HCT116 (cell line): ENCODE data around the gene SCGB3A1. TPM values are rescaled to one million over a fixed set of nuclear protein-coding genes. Genes with fewer than 3 reads are reported as not detected.

Source experiments
- ATAC-seq: fragments of 200-7000 bp; cut with Tn5 transposase; 2 replicates; pipeline ENCODE4 v1.9.1; 2020; ENCODE audit warnings: mild to moderate bottlenecking, moderate library complexity
- BruUV-seq: library from RNA; stranded (reverse); fragments of 400-500 nt; replicated peaks from 2 replicates; lab custom pipeline; 2021; lab: Mats Ljungman, UMichigan
- CTCF ChIA-PET: fragments of 300-600 bp; sonication (Branson Sonifier 250); formaldehyde crosslinking; loops from one replicate; lab custom pipeline; 2021; ENCODE audit warnings: antibody characterized with exemption; lab: Charles Lee
- POLR2A ChIA-PET: fragments of 300-600, 350-600 bp; sonication (Branson Sonifier 250); formaldehyde crosslinking; loops from one replicate; lab custom pipeline; 2021; ENCODE audit warnings: antibody characterized with exemption; lab: Charles Lee
- RAD21 ChIA-PET, 2 experiments: fragments of 300-600 bp; sonication (Branson Sonifier 250); formaldehyde crosslinking; loops; one replicate each; lab custom pipeline; 2023; ENCODE audit warnings: low total read pairs in 2 of 2; ENCODE audit not compliant: uncharacterized antibody in 2 of 2, unreplicated experiment in 2 of 2, low non-redundant PET in 1 of 2; lab: Charles Lee
- DNase-seq: peaks from one replicate; pipeline ENCODE4 v3.0.0-alpha.2; 2010; ENCODE audit warnings: low read depth, low spot score
- H2AFZ ChIP-seq: fragments of 200-600 bp; shearing (Covaris generic), sonication (generic); 2 replicates; pipeline ENCODE4 v1.6.1; 2017; ENCODE audit warnings: low read depth, mixed run types, mixed read lengths, antibody characterized with exemption, low read length; ENCODE audit not compliant: poor library complexity, severe bottlenecking
- H3K27ac ChIP-seq: 2 replicates; pipeline ENCODE4 v1.5.1; 2012; ENCODE audit warnings: low read depth, low read length
- H3K27me3 ChIP-seq: fragments of 200-600 bp; sonication (generic); 2 replicates; pipeline ENCODE4 v1.6.1; 2016; ENCODE audit warnings: mixed run types, low read length, mixed read lengths; ENCODE audit not compliant: insufficient read depth
- H3K36me3 ChIP-seq, 2 experiments: fragments of 200-500 bp in 1 of 2; fragments of 200-600 bp in 1 of 2; sonication (Bioruptor generic) in 1 of 2; sonication (generic) in 1 of 2; 2 replicates each; pipeline versions ENCODE4 v1.5.1 to v1.6.1; 2014 to 2016; ENCODE audit warnings: low read length in 2 of 2, inconsistent platforms in 1 of 2, mixed read lengths in 1 of 2, mixed run types in 1 of 2; ENCODE audit not compliant: insufficient read depth in 2 of 2, control insufficient read depth in 1 of 2
- H3K4me1 ChIP-seq, 2 experiments: fragments of 200-600 bp in 1 of 2; sonication (generic) in 1 of 2; 2 replicates each; pipeline versions ENCODE4 v1.5.1 to v1.6.1; 2012 to 2017; ENCODE audit warnings: low read length in 2 of 2, inconsistent platforms in 1 of 2, mild to moderate bottlenecking in 1 of 2, mixed read lengths in 1 of 2, mixed run types in 1 of 2, moderate library complexity in 1 of 2; ENCODE audit not compliant: insufficient read depth in 2 of 2, control insufficient read depth in 1 of 2
- H3K4me2 ChIP-seq: fragments of 200-600 bp; sonication (generic); 2 replicates; pipeline ENCODE4 v1.6.1; 2017; ENCODE audit warnings: mixed run types, low read length, mixed read lengths
- H3K4me3 ChIP-seq, 2 experiments: fragments of 200-600 bp in 1 of 2; sonication (generic) in 1 of 2; replicated peaks in 1 of 2; 2 replicates each; pipeline ENCODE4 v1.5.1; 2011 to 2016; ENCODE audit warnings: low read length in 2 of 2, control low read depth in 1 of 2, low read depth in 1 of 2, mild to moderate bottlenecking in 1 of 2, mixed read lengths in 1 of 2, mixed run types in 1 of 2
- H3K79me2 ChIP-seq: fragments of 200-600 bp; sonication (generic); 2 replicates; pipeline ENCODE4 v1.6.1; 2017; ENCODE audit warnings: mild to moderate bottlenecking, mixed run types, low read length, moderate library complexity, mixed read lengths; ENCODE audit not compliant: insufficient read depth
- H3K9ac ChIP-seq: fragments of 200-600 bp; sonication (generic); 2 replicates; pipeline ENCODE4 v1.6.1; 2016; ENCODE audit warnings: low read length, mixed read lengths
- H3K9me2 ChIP-seq: fragments of 200-600 bp; sonication (generic), shearing (Covaris generic); 2 replicates; pipeline ENCODE4 v1.6.1; 2017; ENCODE audit warnings: mixed run types, mild to moderate bottlenecking, moderate library complexity; ENCODE audit not compliant: insufficient read depth
- H3K9me3 ChIP-seq, 2 experiments: fragments of 200-500 bp in 1 of 2; fragments of 200-600 bp in 1 of 2; sonication (Bioruptor generic) in 1 of 2; sonication (generic) in 1 of 2; 2 replicates each; pipeline ENCODE4 v1.6.1; 2014 to 2017; ENCODE audit warnings: low read length in 2 of 2, mixed read lengths in 2 of 2, inconsistent platforms in 1 of 2, low read depth in 1 of 2, mild to moderate bottlenecking in 1 of 2, mixed run types in 1 of 2, moderate library complexity in 1 of 2; ENCODE audit not compliant: control insufficient read depth in 1 of 2, insufficient read depth in 1 of 2
- H4K20me1 ChIP-seq: fragments of 200-600 bp; sonication (generic), shearing (Covaris generic); 2 replicates; pipeline ENCODE4 v1.6.1; 2017; ENCODE audit warnings: mixed run types, mild to moderate bottlenecking, moderate library complexity; ENCODE audit not compliant: insufficient read depth
- CBX3 ChIP-seq: IDR thresholded peaks from 2 replicates; pipeline ENCODE4 v1.6.1; 2012; ENCODE audit warnings: low read depth
- CTCF ChIP-seq, 3 experiments: fragments of 200-600 bp in 1 of 3; sonication (generic) in 1 of 3; IDR thresholded peaks in 2 of 3; conservative IDR thresholded peaks in 1 of 3; 2 replicates each; pipeline ENCODE4 v1.5.1; 2012 to 2017; ENCODE audit warnings: low read depth in 2 of 3, low read length in 2 of 3, antibody characterized with exemption in 1 of 3, borderline replicate concordance in 1 of 3, control low read depth in 1 of 3, mild to moderate bottlenecking in 1 of 3, mixed read lengths in 1 of 3, mixed run types in 1 of 3, moderate library complexity in 1 of 3; ENCODE audit not compliant: insufficient read depth in 1 of 3
- EGR1 ChIP-seq: IDR thresholded peaks from 2 replicates; pipeline ENCODE4 v1.6.1; 2012; ENCODE audit warnings: low read depth
- EZH2 ChIP-seq: fragments of 200-600 bp; sonication (generic); IDR thresholded peaks from 2 replicates; pipeline ENCODE4 v1.6.1; 2017; ENCODE audit warnings: antibody characterized with exemption, mixed run types
- FOSL1 ChIP-seq: IDR thresholded peaks from 2 replicates; pipeline ENCODE4 v1.6.1; 2012; ENCODE audit warnings: low read depth
- POLR2AphosphoS5 ChIP-seq: IDR thresholded peaks from 2 replicates; pipeline ENCODE4 v1.6.1; 2011; ENCODE audit warnings: mild to moderate bottlenecking, low read depth, low read length, moderate library complexity
- RAD21 ChIP-seq: IDR thresholded peaks from 2 replicates; pipeline ENCODE4 v1.6.1; 2012; ENCODE audit warnings: low read depth, mild to moderate bottlenecking
- SP1 ChIP-seq: IDR thresholded peaks from 2 replicates; pipeline ENCODE4 v1.6.1; 2012; ENCODE audit warnings: low read depth
- SRF ChIP-seq: IDR thresholded peaks from 2 replicates; pipeline ENCODE4 v1.6.1; 2012; ENCODE audit warnings: low read depth
- TCF7L2 ChIP-seq: IDR thresholded peaks from 2 replicates; pipeline ENCODE4 v1.7.0; 2011; ENCODE audit warnings: borderline replicate concordance, inconsistent platforms; ENCODE audit not compliant: insufficient read depth, insufficient read length; ENCODE audit errors: extremely low read depth
- YY1 ChIP-seq: IDR thresholded peaks from 2 replicates; pipeline ENCODE4 v1.6.1; 2011; ENCODE audit warnings: low read length, low read depth, moderate library complexity, mild to moderate bottlenecking; ENCODE audit not compliant: insufficient replicate concordance; ENCODE audit errors: extremely low read depth
- ZFX ChIP-seq: fragments of 450-650 bp; IDR thresholded peaks from 2 replicates; pipeline ENCODE4 v1.6.1; 2017
- intact Hi-C: fragments of 100-400 bp; cut with micrococcal nuclease; formaldehyde crosslinking; loops from 2 replicates; pipeline ENCODE4 v1.10.0; 2022
- total RNA-seq: library from RNA; stranded (reverse); gene quantifications from one replicate; pipeline ENCODE4 v1.2.1, GENCODE V29; 2021; ENCODE audit not compliant: unreplicated experiment

The SCGB3A1 gene
- total RNA-seq, 1 experiment from 2014 or later, result not detected

DNA sequence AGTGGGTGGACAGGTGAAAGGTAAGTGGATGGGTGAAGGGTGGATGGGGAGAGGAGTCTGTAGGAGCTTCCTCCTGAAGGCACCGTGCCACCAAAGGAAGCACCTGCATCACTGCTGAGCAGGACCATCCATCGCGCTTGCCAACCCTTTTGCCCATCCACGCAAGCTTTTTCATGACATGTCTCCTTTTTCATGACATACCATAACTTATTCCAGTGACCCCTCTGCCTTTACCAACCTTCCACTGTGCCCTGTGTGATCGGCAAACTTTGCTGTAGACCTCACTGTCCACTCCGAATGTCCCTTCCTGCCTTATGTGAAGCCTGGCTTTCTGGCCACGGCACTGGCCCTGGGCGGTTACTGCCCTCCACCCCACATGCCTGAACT lies 44.7 kb upstream of the SCGB3A1 start:
- TF ChIP-seq EZH2, result no peak
- no peak for TF ChIP-seq CBX3
- no peak for TF ChIP-seq FOSL1
- no peak for TF ChIP-seq EGR1
- TF ChIP-seq POLR2AphosphoS5, result no peak
- no peak for TF ChIP-seq ZFX
- no peak for TF ChIP-seq RAD21
- no peak for TF ChIP-seq CTCF (IDR thresholded peaks at IDR 0.05 in 2 of 3, conservative IDR thresholded peaks at IDR 0.05 in 1 of 3; ENCODE audit: borderline replicate concordance in 1 of 3, insufficient read depth in 1 of 3, low read depth in 2 of 3, low read length in 2 of 3)
- no peak for TF ChIP-seq YY1
- no peak for TF ChIP-seq SP1
- TF ChIP-seq TCF7L2, result no peak
- TF ChIP-seq SRF, result no peak
- H3K36me3 ChIP-seq, result no peaks in the 10 kb centered on the region
- H4K20me1 ChIP-seq, result no peaks in the 10 kb centered on the region
- no peaks in the 10 kb centered on the region for H3K79me2 ChIP-seq
- no peak overlapping the region for H3K9ac ChIP-seq
- BruUV-seq, result no TSS peak
- H3K27ac ChIP-seq, result no peak overlapping the region
- H2AFZ ChIP-seq, result no peak overlapping the region
- H3K4me3 ChIP-seq, result no peak overlapping the region
- RAD21 ChIA-PET, result no interaction called here
- intact Hi-C loops, result no loop called here
- POLR2A ChIA-PET, result no interaction called here
- ATAC-seq (no peak), DNase-seq (no peak)
- no peaks in the 10 kb centered on the region for H3K9me2 ChIP-seq
- no peaks in the 10 kb centered on the region for H3K9me3 ChIP-seq
- no peaks in the 10 kb centered on the region for H3K4me1 ChIP-seq
- H3K27me3 ChIP-seq, result no peaks in the 10 kb centered on the region
- H3K4me2 ChIP-seq, result no peak overlapping the region
- CTCF ChIA-PET, result no interaction called here
